ENCODE data around the gene BTBD19.

Gene BTBD19

DNA sequence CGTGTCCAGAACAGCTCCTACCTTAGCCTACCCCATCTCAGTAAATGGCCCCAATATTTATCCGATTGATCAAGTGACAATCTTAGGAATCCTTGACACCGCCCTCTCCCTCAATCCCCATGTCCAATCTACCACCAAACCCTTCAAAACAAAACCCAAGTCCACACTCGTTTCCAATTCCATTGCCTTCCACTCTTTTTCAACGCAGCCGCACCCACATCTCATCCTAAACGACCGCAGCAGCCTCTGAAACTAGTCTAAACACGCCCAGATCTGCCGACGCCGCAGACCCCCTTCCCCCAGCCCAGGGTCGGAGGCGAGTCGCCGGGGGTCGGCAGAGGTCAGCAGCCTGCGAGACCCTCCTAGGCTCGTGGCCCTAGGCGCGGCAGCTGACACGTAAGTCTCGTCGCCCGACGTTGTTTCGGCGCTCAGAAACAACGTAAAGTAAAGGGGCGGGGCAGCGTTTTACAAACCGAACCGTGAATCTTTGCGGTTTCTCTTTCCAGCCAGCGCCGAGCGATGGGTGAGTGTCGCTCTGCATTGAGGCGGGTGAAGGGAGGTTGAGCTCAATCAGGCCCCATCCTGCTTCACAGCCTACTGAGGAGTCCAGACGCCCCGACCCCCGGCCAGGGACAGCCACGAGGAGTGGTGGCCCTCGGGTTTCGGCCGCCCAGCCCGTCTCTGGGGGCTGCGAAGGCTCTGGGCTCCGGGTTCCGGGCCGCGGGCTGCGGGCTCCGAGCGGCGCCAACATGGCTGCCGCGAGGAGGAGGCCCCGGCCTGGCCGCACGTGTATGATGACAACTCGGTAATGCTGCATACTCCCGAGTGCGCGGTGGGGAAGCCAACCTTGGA is 33.0 kb upstream of the BTBD19 start, which contains the start of gene RPS8:
RPS8 (plus strand) TSS at position 463 of the 852 bp plus-strand sequence; CDS start at position 520, 57 bp downstream.
- peaks cover 45% of the 10 kb centered on the region for H3K36me3 ChIP-seq (ENCODE audit: insufficient read depth, low read length)
- H3K27ac ChIP-seq (ENCODE audit: low read length), result peak within 1 kb of the TSS; percentile 87
- ATAC-seq (ENCODE audit: insufficient read depth, low read depth) (peak; percentile 82), DNase-seq (peak; percentile 92)
- TF ChIP-seq, protein P1, sequence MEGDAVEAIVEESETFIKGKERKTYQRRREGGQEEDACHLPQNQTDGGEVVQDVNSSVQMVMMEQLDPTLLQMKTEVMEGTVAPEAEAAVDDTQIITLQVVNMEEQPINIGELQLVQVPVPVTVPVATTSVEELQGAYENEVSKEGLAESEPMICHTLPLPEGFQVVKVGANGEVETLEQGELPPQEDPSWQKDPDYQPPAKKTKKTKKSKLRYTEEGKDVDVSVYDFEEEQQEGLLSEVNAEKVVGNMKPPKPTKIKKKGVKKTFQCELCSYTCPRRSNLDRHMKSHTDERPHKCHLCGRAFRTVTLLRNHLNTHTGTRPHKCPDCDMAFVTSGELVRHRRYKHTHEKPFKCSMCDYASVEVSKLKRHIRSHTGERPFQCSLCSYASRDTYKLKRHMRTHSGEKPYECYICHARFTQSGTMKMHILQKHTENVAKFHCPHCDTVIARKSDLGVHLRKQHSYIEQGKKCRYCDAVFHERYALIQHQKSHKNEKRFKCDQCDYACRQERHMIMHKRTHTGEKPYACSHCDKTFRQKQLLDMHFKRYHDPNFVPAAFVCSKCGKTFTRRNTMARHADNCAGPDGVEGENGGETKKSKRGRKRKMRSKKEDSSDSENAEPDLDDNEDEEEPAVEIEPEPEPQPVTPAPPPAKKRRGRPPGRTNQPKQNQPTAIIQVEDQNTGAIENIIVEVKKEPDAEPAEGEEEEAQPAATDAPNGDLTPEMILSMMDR (IDR thresholded peaks at IDR 0.05; ENCODE audit: borderline replicate concordance, extremely low read depth, low read length, poor library complexity, severe bottlenecking), result no peak
- no peak for TF ChIP-seq EZH2 (IDR thresholded peaks at IDR 0.05; ENCODE audit: borderline replicate concordance, low read depth, low read length, severe bottlenecking)
- peak within 1 kb of the TSS; percentile 99 for H2AFZ ChIP-seq (ENCODE audit: low read depth, low read length)
- peaks cover 31% of the 10 kb centered on the region for H4K20me1 ChIP-seq (ENCODE audit: insufficient read depth, low read length)
- peaks cover 46% of the 10 kb centered on the region for H3K79me2 ChIP-seq (ENCODE audit: insufficient read depth, low read length)
- H3K27me3 ChIP-seq (ENCODE audit: insufficient read depth, low read length, poor library complexity), result no peaks in the 10 kb centered on the region
- H3K4me3 ChIP-seq (ENCODE audit: low read depth in 1 of 2, low read length in 2 of 2), result peak within 1 kb of the TSS; percentile 91
- H3K4me2 ChIP-seq (ENCODE audit: insufficient read depth, low read length), result peak within 1 kb of the TSS; percentile 86
- H3K4me1 ChIP-seq (ENCODE audit: insufficient read depth, low read length), result peaks cover 34% of the 10 kb centered on the region
- H3K9me3 ChIP-seq (ENCODE audit: insufficient read depth, low read length, severe bottlenecking), result no peaks in the 10 kb centered on the region
- H3K9ac ChIP-seq (ENCODE audit: low read depth, low read length), result peak within 1 kb of the TSS; percentile 89

DNA sequence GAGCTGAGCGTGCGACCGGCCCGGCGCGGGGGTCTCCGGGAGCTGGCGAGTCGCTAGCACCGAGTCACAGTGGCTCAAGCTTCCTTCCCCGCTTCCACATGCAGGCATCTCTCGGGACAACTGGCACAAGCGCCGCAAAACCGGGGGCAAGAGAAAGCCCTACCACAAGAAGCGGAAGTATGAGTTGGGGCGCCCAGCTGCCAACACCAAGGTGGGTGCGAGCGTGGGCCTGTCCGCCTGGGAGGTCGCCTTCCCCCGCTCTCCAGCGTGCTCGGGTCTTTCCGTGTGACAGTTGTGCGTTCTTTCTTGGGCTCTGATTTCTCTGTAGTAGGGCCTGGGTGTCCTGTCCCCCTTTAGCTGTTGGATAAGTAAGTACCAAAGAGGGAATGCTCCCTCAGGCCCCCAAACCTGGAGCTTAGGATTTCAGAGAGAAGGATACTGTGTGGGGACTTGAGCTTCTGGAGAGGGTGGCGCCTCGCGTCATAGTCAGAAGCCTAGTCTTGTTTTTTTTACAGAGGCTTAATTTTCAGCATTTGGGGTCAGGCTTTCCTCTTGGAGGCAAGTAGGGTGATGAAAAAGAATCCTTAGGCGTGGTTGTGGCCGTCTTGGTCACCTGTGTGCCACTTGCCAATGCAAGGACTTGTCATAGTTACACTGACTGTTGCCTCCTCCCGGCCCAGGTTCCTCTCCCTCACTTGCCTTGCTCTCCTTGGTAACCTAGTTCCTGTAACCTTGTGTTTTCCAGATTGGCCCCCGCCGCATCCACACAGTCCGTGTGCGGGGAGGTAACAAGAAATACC is 32.2 kb upstream of the BTBD19 start:
- no peak for TF ChIP-seq EZH2 (IDR thresholded peaks at IDR 0.05; ENCODE audit: borderline replicate concordance, low read depth, low read length, severe bottlenecking)
- TF ChIP-seq, protein P1 (IDR thresholded peaks at IDR 0.05; ENCODE audit: borderline replicate concordance, extremely low read depth, low read length, poor library complexity, severe bottlenecking), result no peak
- Histone ChIP-seq H3K9me3 (ENCODE audit: insufficient read depth, low read length, severe bottlenecking) (no peaks in the 10 kb centered on the region), H3K4me2 (ENCODE audit: insufficient read depth, low read length) (peak overlapping the region; percentile 86), H3K4me1 (ENCODE audit: insufficient read depth, low read length) (peaks cover 34% of the 10 kb centered on the region), H3K27me3 (ENCODE audit: insufficient read depth, low read length, poor library complexity) (no peaks in the 10 kb centered on the region), H4K20me1 (ENCODE audit: insufficient read depth, low read length) (peaks cover 31% of the 10 kb centered on the region), H3K4me3 (ENCODE audit: low read depth in 1 of 2, low read length in 2 of 2) (peak overlapping the region; percentile 91), H3K27ac (ENCODE audit: low read length) (peak overlapping the region; percentile 87), H2AFZ (ENCODE audit: low read depth, low read length) (peak overlapping the region; percentile 99), H3K36me3 (ENCODE audit: insufficient read depth, low read length) (peaks cover 53% of the 10 kb centered on the region), H3K9ac (ENCODE audit: low read depth, low read length) (peak overlapping the region; percentile 89), H3K79me2 (ENCODE audit: insufficient read depth, low read length) (peaks cover 46% of the 10 kb centered on the region)
- ATAC-seq (ENCODE audit: insufficient read depth, low read depth) (peak; percentile 30), DNase-seq (peak; percentile 58)

DNA sequence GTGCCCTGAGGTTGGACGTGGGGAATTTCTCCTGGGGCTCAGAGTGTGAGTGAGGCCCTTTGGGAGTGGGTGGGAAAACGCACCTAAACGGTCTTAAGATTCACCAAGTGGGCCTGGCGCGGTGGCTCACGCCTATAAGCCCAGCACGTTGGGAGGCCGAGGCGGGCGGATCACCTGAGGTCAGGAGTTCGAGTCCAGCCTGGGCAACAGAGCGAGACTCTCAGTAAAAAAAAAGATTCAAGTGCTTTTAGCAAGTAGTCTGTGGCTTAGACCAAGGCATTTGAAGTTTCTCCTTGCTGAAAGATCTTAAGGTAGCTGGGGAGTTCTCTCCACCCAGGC is 31.6 kb upstream of the BTBD19 start:
- Histone ChIP-seq H2AFZ (ENCODE audit: low read depth, low read length) (no peak overlapping the region), H3K4me1 (ENCODE audit: insufficient read depth, low read length) (peaks cover 34% of the 10 kb centered on the region), H3K27me3 (ENCODE audit: insufficient read depth, low read length, poor library complexity) (no peaks in the 10 kb centered on the region), H3K36me3 (ENCODE audit: insufficient read depth, low read length) (peaks cover 57% of the 10 kb centered on the region), H3K27ac (ENCODE audit: low read length) (peak overlapping the region; percentile 87), H3K4me3 (ENCODE audit: low read depth in 1 of 2, low read length in 2 of 2) (peak overlapping the region; percentile 91; a peak in 3 of 4 replicates), H4K20me1 (ENCODE audit: insufficient read depth, low read length) (peaks cover 34% of the 10 kb centered on the region), H3K79me2 (ENCODE audit: insufficient read depth, low read length) (peaks cover 46% of the 10 kb centered on the region), H3K4me2 (ENCODE audit: insufficient read depth, low read length) (peak overlapping the region; percentile 86), H3K9ac (ENCODE audit: low read depth, low read length) (peak overlapping the region; percentile 89), H3K9me3 (ENCODE audit: insufficient read depth, low read length, severe bottlenecking) (no peaks in the 10 kb centered on the region)
- no peak for ATAC-seq (ENCODE audit: insufficient read depth, low read depth)
- no peak for DNase-seq
- TF ChIP-seq, protein P1 (IDR thresholded peaks at IDR 0.05; ENCODE audit: borderline replicate concordance, extremely low read depth, low read length, poor library complexity, severe bottlenecking), result no peak
- no peak for TF ChIP-seq EZH2 (IDR thresholded peaks at IDR 0.05; ENCODE audit: borderline replicate concordance, low read depth, low read length, severe bottlenecking)
